CD4-positive, alpha-beta T cell treated with Interferon alpha-2 for 1 hour (primary cell): ENCODE measurements around the gene MT3.
"Not testable (repeated sequence)": the region's sequence is repeated elsewhere in the genome, so short reads cannot be mapped to it uniquely, and the experiment has no call there.

Experiments used
- DNase-seq, 2 donors: peaks; one replicate each; pipeline ENCODE4 v3.0.0-alpha.2; 2020 to 2022

Gene MT3

DNA sequence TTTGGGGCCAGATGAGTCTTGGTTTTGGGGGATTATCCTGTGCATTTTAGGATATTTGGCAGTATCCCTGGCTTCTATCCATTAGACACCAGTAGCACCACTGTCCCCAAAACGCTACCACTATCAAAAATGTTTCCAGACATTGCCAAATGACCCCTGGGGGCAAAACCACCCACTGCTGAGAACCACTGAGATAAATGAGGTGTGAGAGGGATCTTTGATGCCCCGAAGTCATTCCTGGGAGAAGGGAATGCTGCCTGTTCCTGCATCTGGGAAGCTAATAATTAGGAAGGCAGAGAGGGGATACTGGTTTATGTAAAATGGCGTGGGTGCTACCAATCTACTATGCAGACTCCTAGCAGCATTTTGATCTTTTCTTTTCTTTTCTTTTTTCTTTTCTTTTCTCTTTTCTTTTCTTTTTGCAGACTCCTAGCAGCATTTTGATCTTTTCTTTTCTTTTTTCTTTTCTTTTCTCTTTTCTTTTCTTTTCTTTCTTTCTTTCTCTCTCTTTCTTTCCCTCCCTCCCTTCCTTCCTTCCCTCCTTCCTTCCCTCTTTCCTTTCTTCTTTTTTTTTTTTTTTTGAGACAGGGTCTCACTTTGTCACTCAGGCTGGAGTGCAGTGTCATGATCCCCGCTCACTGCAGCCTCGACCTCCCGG lies 8.8 kb upstream of the MT3 start:
- no peak for DNase-seq

- DNase-seq, result not testable (repeated sequence)
Observed at GRCh38 chr16:56582911-56583310, 6.4 kb upstream of the MT3 start.

DNA sequence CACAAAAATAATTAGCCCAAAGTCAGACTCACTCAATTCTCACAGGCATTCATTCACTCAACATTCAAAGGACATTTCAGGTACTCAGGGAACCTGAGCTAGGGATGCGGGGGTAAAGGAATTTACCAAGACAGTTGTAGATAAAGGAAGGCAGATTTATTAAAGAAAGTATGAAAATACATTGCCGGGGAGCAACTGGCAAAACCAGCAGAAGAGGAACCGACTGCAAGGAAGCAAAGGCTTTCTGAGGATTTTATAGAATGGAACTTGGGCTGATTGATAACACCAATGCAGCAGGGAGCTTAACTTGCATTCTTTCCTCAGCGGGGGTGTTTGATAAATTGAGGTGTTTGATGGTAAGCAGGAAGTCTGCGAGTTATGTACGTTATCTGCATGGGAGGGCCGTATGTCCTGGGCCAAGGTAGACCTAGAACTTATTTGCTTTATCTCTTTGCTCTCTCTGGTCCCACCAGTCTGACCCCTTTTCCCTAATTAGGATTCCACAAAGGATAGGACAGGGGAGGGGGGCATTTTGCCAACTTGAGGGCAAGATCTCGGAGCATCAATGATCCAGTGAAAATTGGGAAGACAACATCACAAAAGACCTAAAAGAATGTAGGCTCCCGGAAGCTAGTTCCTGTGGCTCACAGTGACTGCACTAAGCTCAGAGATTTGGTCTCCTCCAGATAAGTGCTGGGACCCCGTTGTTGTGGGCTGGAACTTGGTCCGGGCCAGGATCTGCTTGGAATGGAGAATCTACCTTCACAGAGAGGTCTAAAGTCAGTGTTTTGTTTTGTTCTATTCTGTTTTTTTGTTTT lies 5.8 kb upstream of the MT3 start:
- no peak for DNase-seq

- no peak for DNase-seq
Observed at GRCh38 chr16:56584276-56584675, 5.1 kb upstream of the MT3 start.

DNA sequence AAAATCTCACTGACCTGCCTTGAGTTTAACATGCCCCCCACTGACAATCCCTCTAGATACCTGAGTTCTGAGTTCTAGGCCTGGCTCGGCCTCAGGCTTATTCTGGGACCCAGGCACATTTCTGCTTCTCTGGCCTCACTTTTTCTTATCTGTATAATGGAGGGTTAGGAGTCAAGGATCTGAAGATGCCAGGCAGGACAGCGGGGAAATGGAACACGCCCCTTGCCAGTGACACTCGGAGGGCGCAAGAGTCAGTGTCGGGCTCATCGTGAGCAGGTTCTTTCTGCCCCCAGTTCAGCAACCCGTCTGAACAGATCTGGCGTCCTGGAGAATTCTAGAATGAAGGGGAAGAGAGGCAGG lies 567 bp upstream of the MT3 start:
- no peak for DNase-seq

DNA sequence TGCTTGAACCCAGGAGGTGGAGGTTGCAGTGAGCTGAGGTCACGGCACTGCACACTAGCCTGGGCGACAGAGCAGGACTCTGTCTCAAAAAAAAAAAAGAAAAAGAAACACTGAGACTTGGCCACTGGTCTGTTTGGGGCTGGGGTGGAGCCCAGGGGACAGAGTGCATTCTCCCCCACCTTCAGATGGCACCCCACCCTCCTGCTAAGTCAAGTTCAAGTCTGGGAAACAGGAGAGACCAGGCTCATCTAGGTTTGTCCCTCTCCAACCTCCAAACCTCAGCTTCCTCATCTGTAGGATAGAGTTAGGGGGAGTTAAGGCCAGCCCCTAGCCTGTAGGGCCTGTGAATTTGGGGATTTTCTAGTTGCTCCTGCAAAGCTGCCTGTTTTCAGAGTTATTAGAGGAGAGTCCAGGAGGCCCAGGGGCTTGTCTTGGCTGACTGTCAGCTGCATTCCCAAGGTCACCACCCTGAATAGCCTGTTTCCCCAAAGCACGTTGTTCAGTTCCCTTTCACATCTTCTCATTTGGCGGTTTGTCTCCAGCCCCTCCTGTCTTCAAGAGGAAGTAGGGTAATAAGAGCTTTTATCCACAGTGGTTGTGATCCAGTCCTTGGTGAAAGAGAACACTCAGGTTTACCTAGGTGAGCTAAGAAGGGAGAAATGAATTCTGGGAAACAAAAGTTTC lies 2.2 kb downstream of the MT3 start:
- DNase-seq, result no peak

DNA sequence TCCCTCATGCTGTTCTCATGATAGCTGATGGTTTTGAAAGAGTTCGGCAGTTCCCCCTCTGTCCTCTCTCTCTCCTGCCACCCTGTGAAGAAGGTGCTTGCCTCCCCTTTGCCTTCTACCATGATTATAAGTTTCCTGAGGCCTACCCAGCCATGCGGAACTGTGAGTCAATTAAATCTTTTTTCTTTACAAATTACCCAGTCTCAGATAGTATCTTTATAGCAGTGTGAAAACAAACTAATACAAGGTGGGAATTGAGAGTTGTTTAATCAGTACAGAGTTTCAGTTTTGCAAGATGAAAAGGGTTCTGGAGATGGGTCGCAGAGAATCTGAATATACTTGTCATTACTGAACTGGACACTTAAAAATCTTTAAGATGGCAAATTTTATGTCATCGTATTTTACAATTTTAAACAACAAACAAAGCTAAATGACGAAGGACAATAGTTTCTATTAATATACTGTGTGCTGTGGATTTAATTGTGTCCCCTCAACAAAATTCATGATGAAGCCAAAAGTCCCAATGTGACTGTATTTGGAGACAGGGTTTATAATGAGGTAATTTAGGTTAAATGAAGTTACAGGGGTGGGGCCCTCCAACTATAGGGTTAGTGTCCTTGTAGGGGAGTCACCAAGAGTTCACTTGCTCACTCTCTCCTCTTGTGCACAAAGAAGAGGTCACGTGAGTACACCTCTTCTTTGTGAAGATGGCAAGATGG lies 4.4 kb downstream of the MT3 start:
- DNase-seq, result no peak

DNA sequence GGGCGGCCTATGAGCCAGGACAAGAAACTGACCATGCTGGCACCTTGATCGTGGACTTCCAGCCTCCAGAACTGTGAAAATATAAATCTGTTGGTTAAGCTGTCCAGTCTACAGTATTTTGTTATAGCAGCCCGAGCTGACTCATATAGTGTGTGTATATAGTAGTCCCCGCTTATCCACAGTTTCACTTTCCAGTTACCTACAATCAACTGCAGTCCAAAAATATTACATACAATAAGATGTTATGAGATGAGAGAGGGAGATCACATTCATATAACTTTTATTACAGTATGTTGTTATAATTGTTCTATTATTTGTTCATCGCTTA lies 4.9 kb downstream of the MT3 start:
- no peak for DNase-seq

DNA sequence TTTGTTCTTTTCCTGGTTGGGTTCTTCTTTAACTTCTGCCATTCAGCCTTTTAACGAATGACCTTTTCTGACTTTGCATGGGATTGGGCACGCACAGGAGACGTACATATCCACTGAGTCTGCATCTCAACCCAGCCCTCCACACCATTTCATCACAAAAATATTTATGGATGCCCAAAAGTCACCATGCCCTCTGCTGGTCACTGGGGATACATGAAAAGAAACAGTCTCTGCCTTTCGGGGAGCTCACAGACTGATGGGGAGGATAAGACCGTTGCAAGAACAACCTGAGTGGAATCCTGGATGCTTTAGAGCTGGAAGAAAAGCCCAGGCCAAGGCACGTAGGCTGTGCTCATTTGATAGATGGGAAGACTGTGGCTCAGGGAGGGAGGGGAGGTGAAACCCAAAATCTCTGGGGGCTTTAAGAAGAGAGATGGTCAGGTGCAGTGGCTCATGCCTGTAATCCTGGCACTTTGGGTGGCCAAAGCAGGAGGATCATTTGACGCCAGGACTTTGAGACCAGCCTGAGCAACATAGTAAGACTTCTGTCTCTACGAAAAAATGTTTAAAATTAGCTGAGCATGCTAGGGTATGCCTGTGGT lies 11.2 kb downstream of the MT3 start:
- DNase-seq, result peak; percentile 33 to 64

GRCh38 chr16:56601325-56601724 lies 12.0 kb downstream of the MT3 start:
- no peak for DNase-seq

GRCh38 chr16:56603589-56603988 lies 14.3 kb downstream of the MT3 start:
- DNase-seq, result peak; percentile 18 to 35

DNA sequence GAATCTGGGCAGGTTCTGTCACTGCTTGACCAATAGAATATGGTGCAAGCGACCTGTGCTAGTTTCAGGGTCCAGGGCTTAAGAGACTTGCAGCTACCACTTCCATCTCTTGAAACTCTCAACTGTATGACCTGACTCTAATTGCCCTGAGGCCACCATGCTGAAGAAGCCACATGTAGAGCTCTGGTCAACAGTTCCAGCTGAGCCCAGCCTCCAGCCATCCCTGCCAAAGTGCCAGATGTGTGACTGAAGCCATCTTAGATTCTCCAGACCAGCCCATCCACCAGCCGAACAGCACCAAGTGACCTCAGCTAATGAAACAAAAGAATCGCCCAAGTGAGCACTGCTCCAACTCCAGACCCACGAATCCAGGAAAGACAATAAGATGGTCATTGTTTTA lies 15.6 kb downstream of the MT3 start:
- DNase-seq, result no peak

DNA sequence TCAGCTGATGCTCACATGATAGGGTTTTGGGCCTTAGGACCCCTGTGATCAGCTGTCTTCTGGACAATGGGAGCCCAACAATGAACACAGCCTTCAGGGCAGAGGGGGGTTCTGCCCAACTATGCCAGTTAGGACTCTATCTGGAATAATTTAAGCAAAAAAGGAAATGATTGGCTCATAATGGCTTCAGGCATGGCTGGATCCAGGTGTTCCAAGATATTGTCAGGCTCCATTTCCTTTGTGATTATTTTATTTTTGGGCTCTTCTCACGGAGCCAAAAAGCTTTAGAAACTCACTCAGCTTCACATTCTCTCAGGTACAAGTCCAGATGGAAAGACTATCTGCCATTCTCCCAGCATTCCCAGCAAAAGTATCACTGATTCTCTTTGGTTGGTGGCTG lies 16.1 kb downstream of the MT3 start:
- no peak for DNase-seq

DNA sequence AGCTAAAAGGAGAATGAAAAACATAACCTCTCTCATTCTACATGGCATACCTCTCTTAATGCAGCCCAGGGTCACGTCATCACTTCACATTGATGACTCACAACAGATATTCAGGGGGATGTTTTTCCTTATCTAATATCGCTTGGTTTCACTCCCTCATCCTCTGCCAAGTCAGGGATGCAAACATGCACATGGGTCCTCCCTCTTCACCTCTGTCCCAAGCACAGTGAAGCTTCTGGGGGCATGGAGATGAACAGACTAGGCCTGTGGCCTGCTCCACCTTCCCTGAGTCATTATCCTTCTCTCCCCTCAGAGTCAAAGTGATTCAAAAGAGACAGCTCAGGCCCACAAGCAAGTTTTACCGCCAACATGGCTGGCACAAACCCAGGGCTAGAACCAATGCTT lies 16.7 kb downstream of the MT3 start:
- DNase-seq, result no peak

DNA sequence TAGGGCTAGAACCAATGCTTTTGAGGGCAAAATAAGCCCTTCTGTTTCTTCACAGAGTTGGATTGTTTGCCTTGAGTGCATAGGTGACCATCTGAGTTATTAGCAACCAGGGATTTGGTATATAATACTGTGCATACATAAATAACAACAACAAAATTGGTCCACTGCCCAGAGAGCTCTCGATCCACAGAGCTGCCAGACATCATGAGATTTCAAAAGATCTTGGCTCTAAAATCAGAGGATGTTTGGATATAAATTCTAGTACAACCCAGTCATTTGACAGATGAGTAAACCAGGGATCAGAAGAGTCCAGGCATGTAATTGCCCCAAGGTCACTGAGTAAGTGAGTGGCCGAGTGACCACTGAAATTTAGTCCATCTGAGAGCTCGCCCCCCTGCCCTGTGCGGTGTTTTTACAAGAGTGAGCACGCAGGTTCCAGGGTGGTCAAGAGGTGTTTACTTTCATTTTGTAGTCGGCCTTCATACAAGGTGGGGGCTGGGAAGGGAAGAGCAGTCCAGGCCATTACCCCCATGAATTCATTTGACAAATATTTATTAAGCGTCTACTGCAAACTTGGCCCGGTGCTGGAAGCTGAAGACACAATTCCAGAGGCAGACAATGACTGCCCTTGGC lies 17.3 kb downstream of the MT3 start:
- DNase-seq, result no peak

DNA sequence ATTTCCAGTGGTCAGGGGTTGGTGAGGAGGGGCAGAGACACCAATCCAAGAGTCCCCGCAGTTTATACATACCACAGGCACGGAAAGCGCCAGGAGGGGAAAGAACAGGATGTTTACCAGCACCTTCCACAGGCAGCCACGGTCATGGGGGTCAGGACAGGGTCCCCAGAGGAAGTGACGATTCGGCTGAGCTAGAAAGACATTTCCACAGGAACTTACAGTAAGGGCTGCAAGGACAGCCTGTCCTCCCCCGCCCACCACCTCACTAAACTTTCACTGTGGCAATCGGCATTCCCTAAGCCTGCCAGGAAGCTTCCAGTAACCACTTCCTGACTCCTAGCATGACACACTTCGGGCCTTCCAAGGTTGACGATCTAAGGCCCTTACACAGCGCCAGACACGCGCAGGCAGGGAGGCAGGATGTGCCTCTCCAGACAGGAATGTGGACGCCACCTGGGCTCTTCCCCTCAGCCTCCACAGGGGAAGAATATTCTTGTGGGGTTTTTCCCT lies 17.8 kb downstream of the MT3 start:
- DNase-seq, result peak in 1 of 2 donors; percentile 22

DNA sequence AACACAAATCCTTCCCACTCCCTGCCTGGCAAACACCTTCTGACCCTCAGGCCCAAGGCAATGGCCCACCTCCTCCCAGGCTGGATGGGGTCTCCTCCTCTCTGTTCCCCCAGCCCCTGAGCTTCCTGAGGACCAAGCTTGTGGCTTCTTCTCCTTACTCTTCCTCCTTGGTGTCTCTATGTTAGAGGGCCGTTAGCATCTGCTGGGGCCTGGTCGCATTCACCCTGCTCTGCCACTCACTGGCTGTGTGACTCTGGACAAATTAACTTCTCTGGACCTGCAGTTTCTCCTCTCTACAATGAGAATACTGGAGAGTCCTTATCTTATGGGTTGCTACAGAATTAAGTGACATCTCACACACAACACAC lies 18.3 kb downstream of the MT3 start:
- DNase-seq, result no peak

DNA sequence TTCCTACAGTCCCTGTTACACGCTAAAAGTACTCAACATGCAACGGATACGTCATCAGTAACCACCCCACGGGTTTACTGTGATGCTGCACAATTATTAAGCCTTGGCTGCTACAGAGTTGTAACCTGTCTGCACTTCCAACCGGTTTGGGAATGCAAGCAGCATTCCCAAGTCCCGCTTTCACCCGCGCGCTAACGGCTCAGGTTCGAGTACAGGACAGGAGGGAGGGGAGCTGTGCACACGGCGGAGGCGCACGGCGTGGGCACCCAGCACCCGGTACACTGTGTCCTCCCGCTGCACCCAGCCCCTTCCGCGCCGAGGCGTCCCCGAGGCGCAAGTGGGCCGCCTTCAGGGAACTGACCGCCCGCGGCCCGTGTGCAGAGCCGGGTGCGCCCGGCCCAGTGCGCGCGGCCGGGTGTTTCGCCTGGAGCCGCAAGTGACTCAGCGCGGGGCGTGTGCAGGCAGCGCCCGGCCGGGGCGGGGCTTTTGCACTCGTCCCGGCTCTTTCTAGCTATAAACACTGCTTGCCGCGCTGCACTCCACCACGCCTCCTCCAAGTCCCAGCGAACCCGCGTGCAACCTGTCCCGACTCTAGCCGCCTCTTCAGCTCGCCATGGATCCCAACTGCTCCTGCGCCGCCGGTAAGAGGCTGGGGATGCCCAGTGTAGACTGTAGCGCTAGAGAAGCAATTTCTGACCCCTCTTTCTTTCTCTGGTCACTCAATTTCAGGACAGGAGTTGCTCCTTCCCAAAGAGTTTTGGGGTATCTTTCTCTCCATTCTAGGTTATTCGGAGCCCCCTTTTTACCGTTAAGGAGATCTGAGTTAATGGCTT lies 18.9 kb downstream of the MT3 start, which contains the start of gene MT2A:
Gene MT2A, plus strand, starts transcription at position 542 of the 833 bp plus-strand sequence. Its CDS starts 72 bp downstream, at position 614.
- peak; percentile 85 to 88 for DNase-seq

GRCh38 chr16:56608876-56609462 lies 19.6 kb downstream of the MT3 start:
- DNase-seq, result no peak

DNA sequence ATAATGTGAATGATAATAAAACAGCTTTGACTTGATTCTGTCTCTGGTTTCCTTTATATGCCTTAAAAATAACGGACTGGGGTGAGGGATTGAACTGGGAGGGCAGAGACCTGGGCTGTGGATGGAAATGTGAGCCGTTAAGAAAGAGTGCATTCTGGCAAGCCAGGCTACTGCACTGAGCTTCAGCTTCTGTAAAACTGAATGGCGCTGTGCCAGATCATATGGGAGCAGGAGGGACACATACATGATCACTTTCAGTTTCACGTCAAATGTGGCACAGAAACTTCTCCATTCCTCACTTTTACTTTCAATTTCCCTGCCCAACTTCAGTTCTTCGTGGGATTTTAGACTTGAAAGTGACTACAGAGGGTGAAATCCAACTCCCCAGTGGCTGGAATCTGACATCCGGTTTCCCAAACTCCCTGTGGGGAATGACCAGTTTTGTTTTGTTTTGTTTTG lies 20.2 kb downstream of the MT3 start:
- DNase-seq, result peak; percentile 82 to 85
